H9 (cell line): ENCODE measurements around the gene MYBPC2. TPM values are rescaled to one million over a fixed set of nuclear protein-coding genes. Genes with fewer than 3 reads are reported as not detected.

Source experiments
- DNase-seq: peaks from one replicate; pipeline ENCODE4 v3.0.0-alpha.2; 2017
- H2AFZ ChIP-seq: one replicate; pipeline ENCODE4 v1.6.1; 2013; ENCODE audit warnings: mild to moderate bottlenecking, low read length, control low read depth, moderate library complexity
- H2AK5ac ChIP-seq: 2 replicates; pipeline ENCODE4 v1.6.1; 2013; ENCODE audit warnings: low read length, control low read depth, mixed read lengths; ENCODE audit not compliant: insufficient read length
- H2BK120ac ChIP-seq: one replicate; pipeline ENCODE4 v1.6.1; 2013; ENCODE audit warnings: low read depth, mild to moderate bottlenecking, low read length, control low read depth, inconsistent platforms; ENCODE audit not compliant: poor library complexity, severe bottlenecking
- H2BK12ac ChIP-seq: 2 replicates; pipeline ENCODE4 v1.6.1; 2013; ENCODE audit warnings: low read length, control low read depth, mixed read lengths, low read depth; ENCODE audit not compliant: insufficient read length
- H2BK15ac ChIP-seq: 2 replicates; pipeline ENCODE4 v1.6.1; 2013; ENCODE audit warnings: low read depth, low read length, control low read depth
- H2BK20ac ChIP-seq: one replicate; pipeline ENCODE4 v1.6.1; 2013; ENCODE audit warnings: low read depth, mild to moderate bottlenecking, low read length, control low read depth, inconsistent platforms; ENCODE audit not compliant: poor library complexity, severe bottlenecking
- H2BK5ac ChIP-seq: 2 replicates; pipeline ENCODE4 v1.6.1; 2013; ENCODE audit warnings: low read length, control low read depth, mixed read lengths; ENCODE audit not compliant: insufficient read length
- H3K14ac ChIP-seq: 2 replicates; pipeline ENCODE4 v1.6.1; 2013; ENCODE audit warnings: low read length, control low read depth; ENCODE audit not compliant: insufficient read depth
- H3K18ac ChIP-seq: 2 replicates; pipeline ENCODE4 v1.6.1; 2013; ENCODE audit warnings: low read depth, mild to moderate bottlenecking, mixed read lengths, low read length, control low read depth; ENCODE audit not compliant: insufficient read length
- H3K23ac ChIP-seq: 2 replicates; pipeline ENCODE4 v1.6.1; 2013; ENCODE audit warnings: low read length, control low read depth, mixed read lengths, low read depth; ENCODE audit not compliant: insufficient read length
- H3K23me2 ChIP-seq: 2 replicates; pipeline ENCODE4 v1.6.1; 2013; ENCODE audit warnings: low read depth, mild to moderate bottlenecking, mixed read lengths, low read length, control low read depth; ENCODE audit not compliant: insufficient read length, poor library complexity, severe bottlenecking
- H3K27ac ChIP-seq: 2 replicates; pipeline ENCODE4 v1.5.1; 2013; ENCODE audit warnings: low read length, control low read depth, mixed read lengths, low read depth; ENCODE audit not compliant: insufficient read length
- H3K27me3 ChIP-seq: 2 replicates; pipeline ENCODE4 v1.6.1; 2013; ENCODE audit warnings: low read length, control low read depth, inconsistent platforms; ENCODE audit not compliant: insufficient read depth
- H3K4ac ChIP-seq: 2 replicates; pipeline ENCODE4 v1.6.1; 2013; ENCODE audit warnings: low read depth, mild to moderate bottlenecking, control low read depth, inconsistent platforms, low read length, moderate library complexity
- H3K4me1 ChIP-seq: 2 replicates; pipeline ENCODE4 v1.6.1; 2013; ENCODE audit warnings: low read length, control low read depth, inconsistent platforms; ENCODE audit not compliant: insufficient read depth
- H3K4me2 ChIP-seq: 2 replicates; pipeline ENCODE4 v1.6.1; 2013; ENCODE audit warnings: low read length, control low read depth, mixed read lengths; ENCODE audit not compliant: insufficient read length, insufficient read depth
- H3K56ac ChIP-seq: 2 replicates; pipeline ENCODE4 v1.6.1; 2013; ENCODE audit warnings: low read depth, mild to moderate bottlenecking, mixed read lengths, low read length, control low read depth; ENCODE audit not compliant: insufficient read length
- H3K79me1 ChIP-seq: 2 replicates; pipeline ENCODE4 v1.6.1; 2013; ENCODE audit warnings: low read depth, mild to moderate bottlenecking, moderate library complexity, low read length, control low read depth, inconsistent platforms; ENCODE audit not compliant: insufficient read depth, poor library complexity, severe bottlenecking
- H3K79me2 ChIP-seq: 2 replicates; pipeline ENCODE4 v1.6.1; 2013; ENCODE audit warnings: low read length, control low read depth, inconsistent platforms; ENCODE audit not compliant: insufficient read depth
- H3K9ac ChIP-seq: 2 replicates; pipeline ENCODE4 v1.6.1; 2013; ENCODE audit warnings: low read length, control low read depth, mixed read lengths; ENCODE audit not compliant: insufficient read length; ENCODE audit errors: extremely low read depth
- H3K9me3 ChIP-seq: one replicate; pipeline ENCODE4 v1.6.1; 2013; ENCODE audit warnings: low read depth, low read length, inconsistent platforms; ENCODE audit not compliant: control insufficient read depth
- H3T11ph ChIP-seq: one replicate; pipeline ENCODE4 v1.6.1; 2013; ENCODE audit warnings: mild to moderate bottlenecking, low read length, control low read depth, inconsistent platforms
- H4K20me1 ChIP-seq: one replicate; pipeline ENCODE4 v1.6.1; 2013; ENCODE audit not compliant: control insufficient read depth, insufficient read length, insufficient read depth
- H4K5ac ChIP-seq: 2 replicates; pipeline ENCODE4 v1.6.1; 2013; ENCODE audit warnings: low read depth, mild to moderate bottlenecking, mixed read lengths, low read length, control low read depth; ENCODE audit not compliant: insufficient read length
- H4K8ac ChIP-seq: replicated peaks from 2 replicates; pipeline ENCODE4 v1.6.1; 2013; ENCODE audit warnings: low read length, control low read depth, mixed read lengths, low read depth; ENCODE audit not compliant: insufficient read length
- H4K91ac ChIP-seq: 2 replicates; pipeline ENCODE4 v1.6.1; 2013; ENCODE audit warnings: low read depth, mild to moderate bottlenecking, moderate library complexity, mixed read lengths, low read length, control low read depth; ENCODE audit not compliant: insufficient read length
- H3K27ac Mint-ChIP-seq, 3 experiments: 2 replicates in 2 of 3; 3 replicates in 1 of 3; pipeline ENCODE4 v1.8.0; 2020 to 2021; ENCODE audit warnings: mixed read lengths in 3 of 3, mild to moderate bottlenecking in 1 of 3, moderate library complexity in 1 of 3
- H3K27me3 Mint-ChIP-seq: 2 replicates; pipeline ENCODE4 v1.8.0; 2021; ENCODE audit warnings: low read depth, mild to moderate bottlenecking, moderate library complexity, mixed read lengths
- H3K36me3 Mint-ChIP-seq, 3 experiments: 2 replicates in 2 of 3; 3 replicates in 1 of 3; pipeline ENCODE4 v1.8.0; 2020 to 2021; ENCODE audit warnings: low read depth in 3 of 3, mixed read lengths in 3 of 3; ENCODE audit not compliant: insufficient read depth in 1 of 3
- H3K4me1 Mint-ChIP-seq, 2 experiments: 2 replicates each; pipeline ENCODE4 v1.8.0; 2020; ENCODE audit warnings: mixed read lengths in 2 of 2
- H3K4me3 Mint-ChIP-seq, 2 experiments: 2 replicates in 1 of 2; 3 replicates in 1 of 2; pipeline ENCODE4 v1.8.0; 2020 to 2021; ENCODE audit warnings: mild to moderate bottlenecking in 2 of 2, mixed read lengths in 2 of 2, moderate library complexity in 1 of 2
- H3K9me3 Mint-ChIP-seq, 2 experiments: 2 replicates in 1 of 2; 3 replicates in 1 of 2; pipeline ENCODE4 v1.8.0; 2020; ENCODE audit warnings: mild to moderate bottlenecking in 2 of 2, mixed read lengths in 2 of 2, moderate library complexity in 1 of 2
- CTCF ChIP-seq: fragments of 200-600 bp; sonication (generic); conservative IDR thresholded peaks from 3 replicates; pipeline ENCODE4 v1.8.0; 2021; ENCODE audit warnings: antibody characterized with exemption, mild to moderate bottlenecking
- WGBS: extraction: QIAGEN DNeasy Blood & Tissue Kit; methylation state at CpG from one replicate; pipeline ENCODE4 v1.1.7; 2013; ENCODE audit warnings: missing lambda C conversion rate, low lambda C conversion rate, mixed read lengths; ENCODE audit not compliant: insufficient read length; ENCODE audit errors: extremely low coverage; 5-methylcytosine and 5-hydroxymethylcytosine counted together
- total RNA-seq: library from RNA; stranded (reverse); gene quantifications from 2 replicates; pipeline ENCODE4 v1.2.1, GENCODE V29; 2021

Gene MYBPC2
- total RNA-seq, 1 experiment from 2014 or later = 4.9 TPM

DNA sequence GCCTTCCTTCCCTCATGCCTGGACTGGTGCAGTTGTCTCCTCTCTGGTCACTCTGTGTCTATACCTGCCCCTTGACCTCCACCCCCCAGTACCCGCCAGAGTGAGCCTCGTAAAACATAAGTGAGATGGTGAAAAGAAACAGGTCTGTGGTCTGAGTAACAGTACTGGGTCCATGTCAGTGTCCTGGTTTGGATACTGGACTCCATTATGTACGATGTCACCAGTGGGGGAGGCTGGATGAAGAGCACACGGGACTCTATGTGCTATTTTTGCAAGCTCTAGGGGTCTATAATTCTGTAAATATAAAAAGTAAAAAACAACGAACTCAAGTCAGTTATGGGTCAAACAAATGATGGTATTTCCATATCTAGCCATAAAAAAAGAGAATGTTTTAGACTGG is 14.4 kb downstream of the MYBPC2 start:
- Histone ChIP-seq H2BK20ac (no peak overlapping the region), H3K9me3 (no peaks in the 10 kb centered on the region), H3K79me1 (no peaks in the 10 kb centered on the region), H3K4me1 (no peaks in the 10 kb centered on the region), H4K8ac (no peak overlapping the region), H3K18ac (no peak overlapping the region), H3K14ac (no peak overlapping the region), H2BK15ac (no peak overlapping the region), H3K9ac (no peak overlapping the region), H4K20me1 (no peaks in the 10 kb centered on the region), H3T11ph (no peak overlapping the region), H4K5ac (no peak overlapping the region), H3K4ac (no peak overlapping the region), H4K91ac (no peak overlapping the region), H3K79me2 (no peaks in the 10 kb centered on the region), H2AK5ac (no peak overlapping the region), H3K27ac (no peak overlapping the region), H3K4me2 (no peak overlapping the region), H2BK12ac (no peak overlapping the region), H2AFZ (no peak overlapping the region), H3K23ac (no peak overlapping the region), H3K56ac (no peak overlapping the region), H2BK5ac (no peak overlapping the region), H3K27me3 (no peaks in the 10 kb centered on the region), H2BK120ac (no peak overlapping the region), H3K23me2 (no peaks in the 10 kb centered on the region)
- Mint-ChIP-seq H3K27ac (no peak overlapping the region), H3K4me1 (peaks cover 0 to 7% of the 10 kb centered on the region in 2 experiments; a peak in 2 of 4 replicates), H3K9me3 (peaks cover 2 to 8% of the 10 kb centered on the region in 2 experiments; a peak in 4 of 5 replicates), H3K27me3 (peaks cover 8% of the 10 kb centered on the region), H3K4me3 (no peak overlapping the region), H3K36me3 (peaks cover 0 to 9% (median 6%) of the 10 kb centered on the region in 3 experiments; a peak in 5 of 7 replicates)
- DNase-seq = no peak
- WGBS = no CpG with 5 or more reads among the region's 5 CpGs
- no peak for TF ChIP-seq CTCF
